Kidney tubule cell (primary cell): ENCODE results near the gene CGN.

ENCODE experiments used
- DNase-seq: peaks from one replicate; pipeline ENCODE4 v3.0.0-alpha.2; 2018; ENCODE audit warnings: low spot score

CGN gene

DNA sequence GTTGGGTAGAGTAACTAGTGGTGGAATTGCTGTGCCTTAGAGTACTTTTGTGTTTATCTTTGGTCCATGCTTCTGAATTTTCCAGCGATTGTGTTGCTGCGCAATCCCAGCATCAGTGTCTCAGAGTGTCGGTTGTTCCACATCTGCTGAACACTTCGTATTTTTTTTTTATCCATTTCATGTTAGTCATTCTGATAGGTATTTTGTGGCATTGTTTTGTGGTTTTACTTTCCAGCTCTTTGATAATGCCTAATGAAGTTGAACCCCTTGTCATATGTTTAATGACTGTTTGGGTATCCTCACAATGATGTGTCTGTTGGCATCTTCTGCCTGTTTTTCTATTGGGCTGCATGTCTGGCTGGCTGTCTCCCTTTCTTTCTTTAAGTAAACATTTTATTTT lies 42.5 kb downstream of the CGN start:
- DNase-seq, result peak; percentile 74

- DNase-seq, result no peak
Observed at GRCh38 chr1:151556052-151556451, 44.9 kb downstream of the CGN start.

- DNase-seq, result no peak
Observed at GRCh38 chr1:151562661-151563060, 51.5 kb downstream of the CGN start.

- no peak for DNase-seq
Observed at GRCh38 chr1:151563376-151563775, 52.2 kb downstream of the CGN start.

DNA sequence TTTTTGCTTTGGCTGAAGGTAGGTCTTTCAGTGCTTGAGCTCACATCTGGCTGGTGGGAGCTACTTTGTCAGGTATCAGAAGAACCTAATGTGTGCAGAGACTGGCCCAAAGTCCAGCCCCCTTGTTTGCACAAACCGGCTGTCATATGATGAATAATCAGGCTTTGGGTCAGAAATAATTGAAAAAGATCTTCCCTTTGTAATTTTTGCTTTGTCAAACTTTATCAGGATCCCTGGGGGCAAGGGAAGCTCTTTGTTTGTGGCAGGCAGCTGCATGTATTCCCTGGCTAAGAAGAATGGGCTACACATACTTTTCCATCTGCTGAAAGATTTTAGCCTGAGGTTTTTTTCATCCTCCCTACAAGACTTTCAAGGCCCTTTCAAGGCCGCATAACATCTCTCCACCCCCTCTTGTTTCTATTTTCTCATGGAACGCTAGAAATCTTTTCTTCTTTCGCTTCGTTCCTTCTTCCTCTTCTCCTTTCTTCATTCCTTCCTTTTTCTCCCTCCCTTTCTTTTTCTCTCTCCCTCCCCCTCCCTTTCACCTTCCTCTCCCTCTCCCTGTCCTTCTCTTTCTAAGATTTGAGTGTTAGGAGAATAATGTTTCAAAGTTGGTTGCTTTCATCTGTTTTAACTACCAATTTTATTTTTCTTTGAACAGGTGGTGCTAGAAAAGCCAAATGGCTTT lies 54.5 kb downstream of the CGN start:
- no peak for DNase-seq

GRCh38 chr1:151568626-151569088 lies 57.5 kb downstream of the CGN start:
- DNase-seq, result peak; percentile 17

DNA sequence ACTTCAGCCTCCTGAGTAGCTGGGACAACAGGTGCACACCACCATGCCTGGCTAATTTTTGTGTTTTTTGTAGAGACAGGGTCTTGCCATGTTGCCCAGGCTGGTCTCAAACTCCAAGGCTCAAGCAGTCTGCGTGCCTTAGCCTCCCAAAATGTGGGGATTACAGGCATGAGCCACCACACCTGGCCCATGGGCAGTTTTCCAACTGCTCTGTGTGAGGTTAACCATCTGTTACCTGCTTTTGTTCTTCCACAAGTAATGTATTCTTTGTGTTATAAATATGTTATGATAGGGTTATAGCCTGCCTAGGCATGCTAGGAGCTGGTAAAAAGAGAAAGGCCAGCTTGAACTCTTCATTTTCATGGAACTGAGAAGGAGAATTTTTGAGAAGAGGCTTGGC lies 59.6 kb downstream of the CGN start:
- no peak for DNase-seq

DNA sequence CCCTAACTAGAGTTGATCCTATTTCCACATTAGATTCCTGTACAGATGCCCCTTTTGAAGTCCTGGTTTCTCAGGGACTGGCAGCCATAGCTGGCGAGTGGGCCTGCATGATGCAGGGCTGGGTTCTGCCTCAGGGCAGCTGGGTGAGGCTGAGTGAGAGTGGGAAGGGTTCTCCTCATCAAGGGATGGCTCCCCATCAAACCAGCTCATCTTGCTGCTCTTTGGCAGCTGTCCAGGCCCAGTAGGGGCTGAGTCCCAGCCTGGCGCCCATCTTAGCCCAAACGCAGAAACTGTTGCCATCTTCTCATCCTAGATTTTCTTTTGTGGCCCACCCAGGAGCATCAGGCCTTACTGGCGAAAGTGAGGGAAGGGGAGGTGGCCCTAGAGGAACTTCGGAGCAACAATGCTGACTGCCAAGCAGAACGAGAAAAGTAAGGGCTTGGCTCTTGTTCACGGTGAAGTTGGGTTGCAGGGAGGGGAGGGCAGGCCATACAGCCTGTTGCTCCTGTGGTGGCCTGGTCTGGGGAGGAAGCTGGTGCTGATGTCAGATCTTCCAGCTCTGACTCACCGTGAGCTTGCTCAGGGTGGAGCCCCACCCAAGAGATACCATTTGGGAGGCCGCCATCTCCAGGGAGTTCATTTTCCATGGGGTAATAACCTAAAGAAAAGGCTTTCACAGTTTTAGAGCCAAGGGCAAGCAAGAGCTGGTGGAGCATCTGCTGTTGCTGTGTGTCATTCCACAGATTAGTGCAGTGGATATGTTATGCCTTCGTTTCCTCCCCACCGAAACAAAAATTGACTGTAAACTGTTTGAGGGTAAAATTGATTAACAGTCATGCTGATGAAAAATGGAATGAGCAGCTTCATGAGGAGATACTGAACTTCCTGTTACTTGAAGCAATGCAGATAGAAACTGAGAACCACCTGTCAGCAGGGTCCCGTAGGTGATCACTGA lies 63.7 kb downstream of the CGN start:
- DNase-seq, result peak; percentile 48

- no peak for DNase-seq
Observed at GRCh38 chr1:151577173-151577572, 66.0 kb downstream of the CGN start.

GRCh38 chr1:151578941-151579340 lies 67.8 kb downstream of the CGN start:
- DNase-seq, result no peak

GRCh38 chr1:151579436-151580225 lies 68.4 kb downstream of the CGN start:
- peak; percentile 71 for DNase-seq

DNA sequence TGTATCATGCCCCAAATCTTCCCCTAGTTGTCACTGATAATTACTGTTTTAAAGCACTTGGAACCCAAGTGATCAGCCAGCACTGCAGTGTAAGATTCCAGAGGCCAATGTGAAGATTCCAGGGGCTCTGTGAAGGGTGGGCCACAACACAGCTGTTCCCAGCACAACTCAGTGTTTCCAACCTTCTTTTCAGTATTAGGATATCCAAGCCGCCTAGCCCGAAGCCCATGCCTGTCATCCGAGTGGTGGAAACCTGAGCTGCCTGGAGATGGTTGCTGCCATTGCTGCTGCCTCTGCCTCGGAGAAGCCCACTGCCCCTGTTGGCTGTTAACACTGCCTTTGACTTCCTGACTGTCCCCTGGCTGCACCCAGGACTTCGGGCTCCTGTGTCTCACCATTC lies 70.3 kb downstream of the CGN start:
- no peak for DNase-seq

GRCh38 chr1:151581921-151582320 lies 70.7 kb downstream of the CGN start:
- DNase-seq, result peak; percentile 33

GRCh38 chr1:151583796-151584195 lies 72.6 kb downstream of the CGN start:
- DNase-seq, result peak; percentile 22

- DNase-seq, result peak; percentile 26
Observed at GRCh38 chr1:151584278-151584677, 73.1 kb downstream of the CGN start.

DNA sequence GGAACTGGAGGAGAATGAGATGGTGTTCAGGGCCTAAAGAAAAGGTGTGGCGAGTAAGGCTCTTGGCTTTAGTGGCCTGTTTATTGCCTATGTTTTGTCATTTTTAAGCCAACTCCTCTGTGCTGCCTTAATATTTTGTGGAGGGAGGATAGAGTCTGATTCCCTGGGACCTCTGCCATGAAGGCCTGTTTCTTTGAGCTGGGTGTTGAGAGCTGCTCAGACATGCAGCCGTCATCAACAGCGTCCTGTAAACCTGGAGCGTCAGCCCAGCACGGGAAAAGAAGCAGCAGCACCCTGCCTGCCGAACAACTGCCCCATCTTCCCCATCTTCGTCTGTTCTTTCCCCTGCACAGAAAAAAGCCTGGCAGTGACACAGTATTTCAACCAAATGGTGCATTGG lies 73.6 kb downstream of the CGN start:
- DNase-seq, result no peak

DNA sequence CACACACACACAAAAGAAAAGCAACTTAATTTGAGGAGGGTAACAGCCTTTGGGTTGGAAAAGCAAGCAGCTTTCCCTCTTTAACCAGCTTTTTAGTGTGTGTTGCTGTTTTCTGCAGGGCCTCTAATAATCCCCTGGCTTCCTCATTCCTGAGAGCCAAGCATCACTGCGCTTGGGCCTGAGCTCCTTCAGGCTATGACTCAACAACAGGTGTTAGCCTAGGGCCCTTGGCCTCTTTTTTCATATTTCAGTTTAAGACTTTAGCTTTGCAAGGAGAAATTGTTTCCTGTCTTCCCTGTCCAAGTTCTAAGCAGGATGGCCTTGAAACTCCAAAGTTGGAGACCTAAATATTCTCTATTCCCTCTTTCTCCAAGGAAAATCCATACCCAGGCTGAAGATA lies 74.4 kb downstream of the CGN start:
- DNase-seq, result peak; percentile 90
